Endothelial cell of umbilical vein (primary cell): ENCODE results near the gene TMEM144. TPM values are rescaled to one million over a fixed set of nuclear protein-coding genes. Genes with fewer than 3 reads are reported as not detected.
"Not testable (repeated sequence)": the region's sequence is repeated elsewhere in the genome, so short reads cannot be mapped to it uniquely, and the experiment has no call there.

Source experiments
- BruUV-seq: library from RNA; stranded (reverse); fragments of 400-500 nt; replicated peaks from 2 replicates; lab custom pipeline; 2021; lab: Mats Ljungman, UMichigan
- CTCF ChIA-PET: fragments of 300-600, 350-600 bp; sonication (Branson Sonifier 250); formaldehyde crosslinking; loops from one replicate; lab custom pipeline; 2021; ENCODE audit warnings: antibody characterized with exemption, inconsistent platforms; lab: Charles Lee
- POLR2A ChIA-PET: fragments of 300-600, 350-600 bp; sonication (Branson Sonifier 250); formaldehyde crosslinking; loops from one replicate; lab custom pipeline; 2021; ENCODE audit warnings: antibody characterized with exemption, inconsistent platforms; lab: Charles Lee
- DNase-seq: peaks from one replicate; pipeline ENCODE4 v3.0.0-alpha.2; 2011; ENCODE audit warnings: low read depth, low spot score
- FAIRE-seq: peaks from 2 replicates; lab custom pipeline; 2011; peaks lifted over from hg19 to GRCh38; lab: Jason Lieb, UNC
- H2AFZ ChIP-seq: 2 replicates; pipeline ENCODE4 v1.6.0; 2012; ENCODE audit warnings: low read depth, low read length, control low read depth, inconsistent platforms
- H3K27ac ChIP-seq: 2 replicates; pipeline ENCODE4 v1.5.1; 2011; ENCODE audit warnings: low read depth, mild to moderate bottlenecking, control low read depth, low read length, moderate library complexity; ENCODE audit not compliant: insufficient read depth
- H3K27me3 ChIP-seq, 2 experiments: 2 replicates each; pipeline versions ENCODE4 v1.6.0 to v1.6.1; 2011; ENCODE audit warnings: low read length in 2 of 2, mixed read lengths in 1 of 2; ENCODE audit not compliant: control insufficient read depth in 2 of 2, insufficient read depth in 2 of 2
- H3K36me3 ChIP-seq, 2 experiments: 2 replicates in 1 of 2; 3 replicates in 1 of 2; pipeline ENCODE4 v1.5.1; 2011; ENCODE audit warnings: low read length in 2 of 2, mild to moderate bottlenecking in 1 of 2, moderate library complexity in 1 of 2; ENCODE audit not compliant: control insufficient read depth in 2 of 2, insufficient read depth in 2 of 2; ENCODE audit errors: extremely low read depth in 1 of 2
- H3K4me1 ChIP-seq: 3 replicates; pipeline ENCODE4 v1.5.1; 2011; ENCODE audit warnings: mild to moderate bottlenecking, low read length; ENCODE audit not compliant: control insufficient read depth, insufficient read depth; ENCODE audit errors: extremely low read depth
- H3K4me2 ChIP-seq: 2 replicates; pipeline ENCODE4 v1.6.1; 2011; ENCODE audit warnings: low read length, control low read depth, mixed read lengths; ENCODE audit not compliant: insufficient read depth
- H3K4me3 ChIP-seq, 3 experiments: fragments of 200-600 bp in 1 of 3; sonication (generic), shearing (Covaris generic) in 1 of 3; replicated peaks in 1 of 3; 2 replicates each; pipeline ENCODE4 v1.5.1; 2011 to 2016; ENCODE audit warnings: control low read depth in 3 of 3, low read length in 3 of 3, mild to moderate bottlenecking in 2 of 3, inconsistent platforms in 1 of 3, low read depth in 1 of 3, moderate library complexity in 1 of 3; ENCODE audit not compliant: insufficient read depth in 1 of 3
- H3K79me2 ChIP-seq: 2 replicates; pipeline ENCODE4 v1.6.0; 2012; ENCODE audit warnings: low read length, inconsistent platforms; ENCODE audit not compliant: control insufficient read depth, insufficient read depth
- H3K9ac ChIP-seq: replicated peaks from 2 replicates; pipeline ENCODE3; 2011; ENCODE audit warnings: low read length, control low read depth; ENCODE audit not compliant: insufficient read depth; ENCODE audit errors: extremely low read depth
- H3K9me1 ChIP-seq: replicated peaks from 3 replicates; pipeline ENCODE4 v1.6.0; 2011; ENCODE audit warnings: mild to moderate bottlenecking, low read length; ENCODE audit not compliant: control insufficient read depth, insufficient read depth; ENCODE audit errors: extremely low read depth
- H3K9me3 ChIP-seq: replicated peaks from 2 replicates; pipeline ENCODE4 v1.5.1; 2012; ENCODE audit warnings: low read length, inconsistent platforms; ENCODE audit not compliant: control insufficient read depth, insufficient read depth
- H4K20me1 ChIP-seq: replicated peaks from 2 replicates; pipeline ENCODE3; 2011; ENCODE audit warnings: mild to moderate bottlenecking, low read length; ENCODE audit not compliant: control insufficient read depth, insufficient read depth; ENCODE audit errors: extremely low read depth
- dilution Hi-C: fragments of 300-500 bp; cut with MboI; formaldehyde crosslinking; loops from one replicate; pipeline ENCODE4 v1.15.0; 2019; ENCODE audit warnings: low sequenced_read_pairs; ENCODE audit not compliant: extremely low pct_ligation_motif_present
- intact Hi-C: fragments of 100-400 bp; cut with micrococcal nuclease; formaldehyde crosslinking; loops from one replicate; pipeline ENCODE4 v1.10.0; 2022
- polyA plus RNA-seq, 4 experiments: library from polyadenylated mRNA; depleted of rRNA in 3 of 4; stranded (reverse) in 3 of 4; unstranded in 1 of 4; fragments of >200 nt; gene quantifications; 2 replicates each; pipeline versions ENCODE4 v1.2.1 to v1.2.3, GENCODE V29; 2011 to 2012; ENCODE audit warnings: missing spikeins in 1 of 4
- total RNA-seq: library from RNA; stranded (reverse); gene quantifications from 2 replicates; pipeline ENCODE4 v1.2.3, GENCODE V29; 2021

Gene TMEM144
- total and polyA plus RNA-seq, 2 donors (not counting 3 experiments of a cell fraction or from before 2014, with no cell fraction given): 10.5 to 23.0 TPM

DNA sequence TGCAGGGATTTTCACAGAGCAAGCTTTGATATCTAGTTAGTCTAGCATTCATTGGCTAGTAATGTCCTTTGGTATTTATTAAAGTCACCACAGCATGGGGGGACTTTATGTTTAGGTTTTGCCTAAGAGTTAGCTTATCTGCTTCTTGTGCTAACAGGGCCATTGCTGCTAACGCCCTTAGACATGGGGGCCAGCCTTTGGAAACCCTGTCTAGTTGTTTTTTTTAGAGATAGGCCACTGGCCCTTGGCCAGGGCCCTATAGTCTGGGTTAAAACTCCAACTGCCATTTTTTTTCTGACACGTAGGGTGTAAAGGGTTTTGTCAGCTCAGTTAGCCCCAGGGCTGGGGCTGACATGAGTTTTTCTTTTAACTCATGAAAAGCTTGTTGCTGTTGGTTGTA, 14.7 kb downstream of the TMEM144 start:
- not testable (repeated sequence) for H3K27me3 ChIP-seq, DNase-seq, H3K4me3 ChIP-seq

DNA sequence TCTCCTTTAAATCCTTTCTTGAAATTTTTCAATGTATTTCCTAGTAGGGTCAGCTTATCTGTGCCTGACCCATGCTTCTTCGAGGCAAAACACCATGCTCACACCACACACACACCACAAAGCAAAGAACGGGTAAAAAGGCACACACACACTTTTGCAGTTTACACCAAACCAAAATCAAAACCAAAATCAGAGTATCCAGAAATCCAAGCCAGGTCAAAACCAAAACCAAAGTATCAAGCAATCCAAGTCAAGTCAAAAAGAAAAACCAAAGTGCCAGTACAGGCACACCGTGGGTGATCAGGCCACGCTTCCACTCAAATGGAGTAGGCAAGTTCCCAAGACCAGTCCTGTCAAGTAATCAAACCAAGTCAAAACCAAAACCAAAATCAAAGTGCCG, 17.6 kb downstream of the TMEM144 start:
- intact Hi-C loops, H3K9me3 ChIP-seq, dilution Hi-C loops, H3K9me1 ChIP-seq, H4K20me1 ChIP-seq, H3K4me1 ChIP-seq, H2AFZ ChIP-seq, CTCF ChIA-PET, FAIRE-seq, POLR2A ChIA-PET, H3K27ac ChIP-seq, DNase-seq, H3K9ac ChIP-seq, H3K79me2 ChIP-seq, H3K4me3 ChIP-seq, BruUV-seq, H3K27me3 ChIP-seq, H3K4me2 ChIP-seq: not testable (repeated sequence)
- H3K36me3 ChIP-seq: peaks cover 0 to 18% of the 10 kb centered on the region in 2 experiments

More for the DNA sequence above, 14.7 kb downstream of the TMEM144 start:
- peaks cover 0 to 17% of the 10 kb centered on the region in 2 experiments for H3K36me3 ChIP-seq
- intact Hi-C loops, H4K20me1 ChIP-seq, CTCF ChIA-PET, H3K27ac ChIP-seq, H3K79me2 ChIP-seq, H3K9ac ChIP-seq, H3K4me2 ChIP-seq, BruUV-seq, H3K4me1 ChIP-seq, H2AFZ ChIP-seq, H3K9me1 ChIP-seq, dilution Hi-C loops, POLR2A ChIA-PET, H3K9me3 ChIP-seq, FAIRE-seq: not testable (repeated sequence)

DNA sequence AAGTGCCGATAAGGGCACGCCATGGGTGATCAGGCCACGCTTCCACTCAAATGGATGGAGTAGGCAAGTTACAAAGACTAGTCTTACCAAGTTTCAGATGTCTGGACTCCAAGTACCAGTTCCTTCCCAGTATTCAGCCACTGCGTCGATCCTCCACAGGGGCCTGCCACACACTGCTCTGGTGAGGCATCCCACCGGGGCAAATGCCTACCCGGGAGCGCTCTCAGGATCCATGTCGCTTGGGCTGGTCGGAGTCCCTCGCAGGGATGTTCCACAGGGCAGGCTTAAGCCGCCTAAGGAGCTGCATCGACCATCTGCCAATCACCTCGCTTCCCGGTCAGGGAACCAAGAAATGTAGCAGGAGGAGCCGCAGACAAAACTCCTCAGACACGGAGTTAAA, 18.1 kb downstream of the TMEM144 start:
- H3K4me3 ChIP-seq, H3K9me3 ChIP-seq, H4K20me1 ChIP-seq, H3K4me1 ChIP-seq, POLR2A ChIA-PET, H2AFZ ChIP-seq, H3K9me1 ChIP-seq, DNase-seq, H3K4me2 ChIP-seq, H3K9ac ChIP-seq, intact Hi-C loops, H3K27ac ChIP-seq, dilution Hi-C loops, H3K27me3 ChIP-seq, BruUV-seq, FAIRE-seq, H3K79me2 ChIP-seq, CTCF ChIA-PET: not testable (repeated sequence)
- peaks cover 0 to 20% of the 10 kb centered on the region in 2 experiments for H3K36me3 ChIP-seq
